HG03064 (cell line): ENCODE results near the gene NTRK2.

Experiments used
- ATAC-seq: cut with Tn5 transposase; IDR thresholded peaks from one replicate; pipeline ENCODE4 v1.9.1; 2021; ENCODE audit warnings: low read depth; ENCODE audit not compliant: unreplicated experiment

Gene NTRK2

GRCh38 chr9:84778570-84778969 lies 109.0 kb downstream of the NTRK2 start:
- ATAC-seq, result no peak

GRCh38 chr9:84779883-84780282 lies 110.4 kb downstream of the NTRK2 start:
- no peak for ATAC-seq

GRCh38 chr9:84780385-84780784 lies 110.9 kb downstream of the NTRK2 start:
- ATAC-seq, result no peak

- no peak for ATAC-seq
Observed at GRCh38 chr9:84781458-84781857, 111.9 kb downstream of the NTRK2 start.

- ATAC-seq, result no peak
Observed at GRCh38 chr9:84781931-84782866, 112.7 kb downstream of the NTRK2 start.

GRCh38 chr9:84785792-84786547 lies 116.4 kb downstream of the NTRK2 start:
- no peak for ATAC-seq

GRCh38 chr9:84788803-84789462 lies 119.4 kb downstream of the NTRK2 start:
- ATAC-seq, result no peak

GRCh38 chr9:84789463-84789830 lies 119.9 kb downstream of the NTRK2 start:
- ATAC-seq, result no peak

- no peak for ATAC-seq
Observed at GRCh38 chr9:84791643-84792042, 122.1 kb downstream of the NTRK2 start.

- no peak for ATAC-seq
Observed at GRCh38 chr9:84793251-84793650, 123.7 kb downstream of the NTRK2 start.

- ATAC-seq, result no peak
Observed at GRCh38 chr9:84794981-84795637, 125.6 kb downstream of the NTRK2 start.

- ATAC-seq, result no peak
Observed at GRCh38 chr9:84796404-84796803, 126.9 kb downstream of the NTRK2 start.

GRCh38 chr9:84799251-84799650 lies 129.7 kb downstream of the NTRK2 start:
- ATAC-seq, result no peak

GRCh38 chr9:84804951-84805694 lies 135.6 kb downstream of the NTRK2 start:
- ATAC-seq, result no peak

GRCh38 chr9:84807431-84807830 lies 137.9 kb downstream of the NTRK2 start:
- no peak for ATAC-seq

GRCh38 chr9:84807870-84808390 lies 138.4 kb downstream of the NTRK2 start:
- ATAC-seq, result no peak

- no peak for ATAC-seq
Observed at GRCh38 chr9:84808416-84808815, 138.9 kb downstream of the NTRK2 start.

GRCh38 chr9:84811072-84811750 lies 141.7 kb downstream of the NTRK2 start:
- no peak for ATAC-seq

- no peak for ATAC-seq
Observed at GRCh38 chr9:84811751-84812074, 142.2 kb downstream of the NTRK2 start.
